ENCODE results near the gene CDON. TPM values are rescaled to one million over a fixed set of nuclear protein-coding genes. Genes with fewer than 3 reads are reported as not detected.

The CDON gene
- total RNA-seq, 2 experiments from 2014 or later: 1.9 to 2.7 TPM

DNA sequence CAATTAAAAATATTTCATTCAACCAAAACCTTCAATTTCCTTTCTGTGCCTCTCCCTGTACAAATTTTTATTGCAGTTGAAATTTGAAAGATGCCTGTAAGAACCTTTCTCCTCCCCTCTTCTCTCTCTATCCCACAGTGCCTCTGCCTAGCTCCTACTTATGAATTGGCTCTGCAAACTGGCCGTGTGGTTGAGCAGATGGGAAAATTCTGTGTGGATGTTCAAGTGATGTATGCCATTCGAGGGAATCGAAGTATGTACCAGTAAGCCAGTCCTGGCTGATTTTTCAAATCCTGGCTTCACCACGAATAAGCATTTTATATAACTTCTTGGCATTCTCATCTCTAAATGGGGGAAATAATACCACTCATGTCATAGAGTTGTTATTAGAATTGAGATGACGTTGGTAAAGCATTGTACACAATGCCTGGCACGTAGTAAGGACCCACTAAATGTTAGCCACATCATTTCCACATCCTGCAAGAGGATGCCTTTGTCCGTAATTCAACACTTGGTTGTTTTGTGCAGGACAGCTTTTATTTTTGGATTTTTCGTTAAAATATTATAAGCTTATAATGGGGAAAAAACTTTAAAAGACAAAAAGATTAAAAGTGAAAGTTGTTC, 152.3 kb downstream of the CDON start:
- no peak for TF ChIP-seq CTCF (IDR thresholded peaks at IDR 0.05)
- Mint-ChIP-seq H3K27me3 (peaks cover 58% of the 10 kb centered on the region), H3K27ac (no peak overlapping the region), H3K4me3 (no peak overlapping the region), H3K9me3 (no peaks in the 10 kb centered on the region), H3K4me1 (ENCODE audit: low read depth) (peaks cover 3% of the 10 kb centered on the region), H3K36me3 (ENCODE audit: low read depth) (no peaks in the 10 kb centered on the region)
- no peak for ATAC-seq (ENCODE audit: poor library complexity)
- H3K9me3 ChIP-seq (ENCODE audit: control insufficient read depth in 1 of 2, insufficient read depth in 1 of 2, low read length in 2 of 2): no peaks in the 10 kb centered on the region
- no peak overlapping the region for H3K27ac ChIP-seq (ENCODE audit: low read depth in 1 of 2, low read length in 2 of 2)
- no peak overlapping the region for H3K4me3 ChIP-seq (ENCODE audit: low read length)
- H3K36me3 ChIP-seq (ENCODE audit: insufficient read depth, low read length): no peaks in the 10 kb centered on the region
- H3K27me3 ChIP-seq (ENCODE audit: control insufficient read depth in 1 of 2, insufficient read depth in 2 of 2, low read length in 2 of 2): peaks cover 2 to 22% of the 10 kb centered on the region in 2 experiments
- intact Hi-C loops (cut with DNase I, micrococcal nuclease): no loop called here
- ChIA-PET CTCF (no interaction called here), POLR2A (interaction anchor here (0.6 kb wide), 1 partner anchor 261 kb away, joined by 4 read pairs; no protein-coding TSS in a partner anchor)
- DNase-seq: no peak
- no peaks in the 10 kb centered on the region for H3K4me1 ChIP-seq (ENCODE audit: insufficient read depth, low read length)

Other genes with a start within 250 kb of the CDON start
- not detected for gene PATE4, start 229.6 kb downstream of the CDON start, total RNA-seq
- gene HYLS1, start 175.2 kb downstream of the CDON start, total RNA-seq: 1 to 10 TPM; 1.2 to 1.3 TPM
- gene PUS3, start 159.7 kb downstream of the CDON start, total RNA-seq: 1 to 10 TPM; 6.0 to 7.3 TPM
- not detected for gene DDX25, start 158.4 kb downstream of the CDON start, total RNA-seq
- not detected for gene VSIG10L2, start 116.8 kb downstream of the CDON start, total RNA-seq
- gene RPUSD4, start 148.8 kb upstream of the CDON start, total RNA-seq: 10 to 100 TPM; 33.1 to 37.6 TPM
- gene FAM118B, start 148.9 kb upstream of the CDON start, total RNA-seq: 1 to 10 TPM; 1.0 to 1.8 TPM
- 100 to 1,000 TPM; 198 to 206 TPM for gene SRPRA, start 206.0 kb upstream of the CDON start, total RNA-seq
- 10 to 100 TPM; 25.3 to 29.0 TPM for gene FOXRED1, start 206.3 kb upstream of the CDON start, total RNA-seq
- 1 to 10 TPM; 7.7 to 7.9 TPM for gene TIRAP, start 220.2 kb upstream of the CDON start, total RNA-seq
- 1 to 10 TPM; 6.2 to 6.3 TPM for gene DCPS, start 241.2 kb upstream of the CDON start, total RNA-seq

Data from CD4-positive, alpha-beta T cell (primary cell).